Measurements from ENCODE around the gene HAO1. TPM values are rescaled to one million over a fixed set of nuclear protein-coding genes. Genes with fewer than 3 reads are reported as not detected.

HAO1 gene
- total and polyA plus RNA-seq, 9 of the 15 experiments (the other 6 are each of a cell fraction or from before 2014, with no cell fraction given), result not detected

DNA sequence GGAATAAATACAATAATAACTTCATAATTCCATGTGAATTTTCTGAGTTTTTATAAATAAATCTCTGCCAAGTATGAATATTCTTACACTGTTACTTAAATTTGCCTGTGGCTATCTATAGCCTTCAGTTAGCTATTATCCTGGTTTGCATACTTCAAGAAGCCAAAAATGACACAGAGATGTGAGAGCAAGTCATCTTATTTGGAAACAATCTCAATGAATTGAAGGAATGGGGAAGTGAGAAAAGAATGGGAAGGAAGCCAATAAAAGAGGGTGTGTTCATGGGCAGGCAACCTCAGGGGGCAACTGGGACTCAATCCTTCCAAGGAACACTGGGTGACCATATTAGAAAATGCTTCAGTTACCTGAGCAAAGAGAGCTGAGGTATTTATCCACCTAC lies 9.9 kb downstream of the HAO1 start:
- no peaks in the 10 kb centered on the region for H3K27me3 ChIP-seq (ENCODE audit: control insufficient read depth in 2 of 2, insufficient read depth in 2 of 2, low read length in 2 of 2)
- POLR2A ChIA-PET, result no interaction called here
- no peaks in the 10 kb centered on the region for H3K4me1 ChIP-seq (replicated peaks in 1 of 2; ENCODE audit: control insufficient read depth in 2 of 2, insufficient read depth in 2 of 2, low read length in 2 of 2)
- H4K20me1 ChIP-seq (replicated peaks; ENCODE audit: control insufficient read depth, insufficient read depth, low read length), result no peaks in the 10 kb centered on the region
- no peak overlapping the region for H3K4me3 ChIP-seq
- H3K9me3 ChIP-seq (replicated peaks; ENCODE audit: control insufficient read depth, insufficient read depth, low read depth, low read length), result no peaks in the 10 kb centered on the region
- H3K27ac ChIP-seq (ENCODE audit: extremely low read depth, low read depth, low read length), result no peak overlapping the region
- no peak overlapping the region for H2AFZ ChIP-seq (ENCODE audit: low read depth, low read length)
- TF ChIP-seq, protein P1, sequence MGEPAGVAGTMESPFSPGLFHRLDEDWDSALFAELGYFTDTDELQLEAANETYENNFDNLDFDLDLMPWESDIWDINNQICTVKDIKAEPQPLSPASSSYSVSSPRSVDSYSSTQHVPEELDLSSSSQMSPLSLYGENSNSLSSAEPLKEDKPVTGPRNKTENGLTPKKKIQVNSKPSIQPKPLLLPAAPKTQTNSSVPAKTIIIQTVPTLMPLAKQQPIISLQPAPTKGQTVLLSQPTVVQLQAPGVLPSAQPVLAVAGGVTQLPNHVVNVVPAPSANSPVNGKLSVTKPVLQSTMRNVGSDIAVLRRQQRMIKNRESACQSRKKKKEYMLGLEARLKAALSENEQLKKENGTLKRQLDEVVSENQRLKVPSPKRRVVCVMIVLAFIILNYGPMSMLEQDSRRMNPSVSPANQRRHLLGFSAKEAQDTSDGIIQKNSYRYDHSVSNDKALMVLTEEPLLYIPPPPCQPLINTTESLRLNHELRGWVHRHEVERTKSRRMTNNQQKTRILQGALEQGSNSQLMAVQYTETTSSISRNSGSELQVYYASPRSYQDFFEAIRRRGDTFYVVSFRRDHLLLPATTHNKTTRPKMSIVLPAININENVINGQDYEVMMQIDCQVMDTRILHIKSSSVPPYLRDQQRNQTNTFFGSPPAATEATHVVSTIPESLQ (CRISPR knock-in tag; IDR thresholded peaks at IDR 0.05), result no peak
- TF ChIP-seq ZNF174 (CRISPR knock-in tag; IDR thresholded peaks at IDR 0.05) (no peak), PML (IDR thresholded peaks at IDR 0.05; ENCODE audit: low read length) (no peak), HNRNPLL (IDR thresholded peaks at IDR 0.05; ENCODE audit: low read depth, low read length, poor library complexity, severe bottlenecking) (no peak), ZNF668 (CRISPR knock-in tag; IDR thresholded peaks at IDR 0.05) (no peak), ELF4 (CRISPR knock-in tag; IDR thresholded peaks at IDR 0.05) (no peak), POU5F1 (IDR thresholded peaks at IDR 0.05; ENCODE audit: borderline replicate concordance, low read depth, low read length, partially characterized antibody) (no peak), XRCC4 (IDR thresholded peaks at IDR 0.05; ENCODE audit: extremely low read depth, insufficient read depth, insufficient read length) (no peak), EWSR1 (IDR thresholded peaks at IDR 0.05; ENCODE audit: borderline replicate concordance, low read depth, partially characterized antibody) (no peak), ZNF75A (CRISPR knock-in tag; IDR thresholded peaks at IDR 0.05) (no peak)
- TF ChIP-seq, protein P2, sequence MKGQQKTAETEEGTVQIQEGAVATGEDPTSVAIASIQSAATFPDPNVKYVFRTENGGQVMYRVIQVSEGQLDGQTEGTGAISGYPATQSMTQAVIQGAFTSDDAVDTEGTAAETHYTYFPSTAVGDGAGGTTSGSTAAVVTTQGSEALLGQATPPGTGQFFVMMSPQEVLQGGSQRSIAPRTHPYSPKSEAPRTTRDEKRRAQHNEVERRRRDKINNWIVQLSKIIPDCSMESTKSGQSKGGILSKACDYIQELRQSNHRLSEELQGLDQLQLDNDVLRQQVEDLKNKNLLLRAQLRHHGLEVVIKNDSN (CRISPR knock-in tag; IDR thresholded peaks at IDR 0.05), result no peak
- TF ChIP-seq, protein P3, sequence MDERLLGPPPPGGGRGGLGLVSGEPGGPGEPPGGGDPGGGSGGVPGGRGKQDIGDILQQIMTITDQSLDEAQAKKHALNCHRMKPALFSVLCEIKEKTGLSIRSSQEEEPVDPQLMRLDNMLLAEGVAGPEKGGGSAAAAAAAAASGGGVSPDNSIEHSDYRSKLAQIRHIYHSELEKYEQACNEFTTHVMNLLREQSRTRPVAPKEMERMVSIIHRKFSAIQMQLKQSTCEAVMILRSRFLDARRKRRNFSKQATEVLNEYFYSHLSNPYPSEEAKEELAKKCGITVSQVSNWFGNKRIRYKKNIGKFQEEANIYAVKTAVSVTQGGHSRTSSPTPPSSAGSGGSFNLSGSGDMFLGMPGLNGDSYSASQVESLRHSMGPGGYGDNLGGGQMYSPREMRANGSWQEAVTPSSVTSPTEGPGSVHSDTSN (CRISPR knock-in tag; IDR thresholded peaks at IDR 0.05; ENCODE audit: low read depth), result no peak
- TF ChIP-seq, protein P3 (tag; conservative IDR thresholded peaks at IDR 0.05; ENCODE audit: low read depth), result no peak
- TF ChIP-seq, protein P4, sequence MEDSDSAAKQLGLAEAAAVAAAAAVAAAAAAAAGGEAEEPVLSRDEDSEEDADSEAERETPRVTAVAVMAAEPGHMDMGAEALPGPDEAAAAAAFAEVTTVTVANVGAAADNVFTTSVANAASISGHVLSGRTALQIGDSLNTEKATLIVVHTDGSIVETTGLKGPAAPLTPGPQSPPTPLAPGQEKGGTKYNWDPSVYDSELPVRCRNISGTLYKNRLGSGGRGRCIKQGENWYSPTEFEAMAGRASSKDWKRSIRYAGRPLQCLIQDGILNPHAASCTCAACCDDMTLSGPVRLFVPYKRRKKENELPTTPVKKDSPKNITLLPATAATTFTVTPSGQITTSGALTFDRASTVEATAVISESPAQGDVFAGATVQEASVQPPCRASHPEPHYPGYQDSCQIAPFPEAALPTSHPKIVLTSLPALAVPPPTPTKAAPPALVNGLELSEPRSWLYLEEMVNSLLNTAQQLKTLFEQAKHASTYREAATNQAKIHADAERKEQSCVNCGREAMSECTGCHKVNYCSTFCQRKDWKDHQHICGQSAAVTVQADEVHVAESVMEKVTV (CRISPR knock-in tag; IDR thresholded peaks at IDR 0.05), result no peak
- TF ChIP-seq, protein P5, sequence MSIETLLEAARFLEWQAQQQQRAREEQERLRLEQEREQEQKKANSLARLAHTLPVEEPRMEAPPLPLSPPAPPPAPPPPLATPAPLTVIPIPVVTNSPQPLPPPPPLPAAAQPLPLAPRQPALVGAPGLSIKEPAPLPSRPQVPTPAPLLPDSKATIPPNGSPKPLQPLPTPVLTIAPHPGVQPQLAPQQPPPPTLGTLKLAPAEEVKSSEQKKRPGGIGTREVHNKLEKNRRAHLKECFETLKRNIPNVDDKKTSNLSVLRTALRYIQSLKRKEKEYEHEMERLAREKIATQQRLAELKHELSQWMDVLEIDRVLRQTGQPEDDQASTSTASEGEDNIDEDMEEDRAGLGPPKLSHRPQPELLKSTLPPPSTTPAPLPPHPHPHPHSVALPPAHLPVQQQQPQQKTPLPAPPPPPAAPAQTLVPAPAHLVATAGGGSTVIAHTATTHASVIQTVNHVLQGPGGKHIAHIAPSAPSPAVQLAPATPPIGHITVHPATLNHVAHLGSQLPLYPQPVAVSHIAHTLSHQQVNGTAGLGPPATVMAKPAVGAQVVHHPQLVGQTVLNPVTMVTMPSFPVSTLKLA (conservative IDR thresholded peaks at IDR 0.05), result no peak
- ATAC-seq, result no peak
- intact Hi-C loops (cut with micrococcal nuclease), result no loop called here
- in situ Hi-C loops (cut with MboI), result loop anchor here (25.0 kb wide), 1 partner anchor 782 kb away; no protein-coding TSS in a partner anchor
- no peak for FAIRE-seq
- H3K36me3 ChIP-seq (ENCODE audit: control insufficient read depth, insufficient read depth, low read length), result no peaks in the 10 kb centered on the region
- H3K9me1 ChIP-seq (ENCODE audit: control insufficient read depth, insufficient read depth, low read length), result no peaks in the 10 kb centered on the region
- H3K79me2 ChIP-seq (ENCODE audit: control insufficient read depth, insufficient read depth, low read length), result no peaks in the 10 kb centered on the region
- no TSS peak for BruUV-seq (replicated peaks)
- no peak overlapping the region for H3K4me2 ChIP-seq (ENCODE audit: insufficient read depth, low read length)
- CTCF ChIA-PET (ENCODE audit: low intra/inter-chr PET ratio), result no interaction called here
- no peak for DNase-seq (ENCODE audit: extremely low read depth in 1 of 4, low spot score in 3 of 4)
- no peak overlapping the region for H3K9ac ChIP-seq (ENCODE audit: insufficient read depth in 1 of 2, low read depth in 2 of 2, low read length in 2 of 2)

Measured in K562 (cell line).